ENCODE measurements around the gene APBA2.
"Not testable (repeated sequence)": the region's sequence is repeated elsewhere in the genome, so short reads cannot be mapped to it uniquely, and the experiment has no call there.

APBA2 gene

DNA sequence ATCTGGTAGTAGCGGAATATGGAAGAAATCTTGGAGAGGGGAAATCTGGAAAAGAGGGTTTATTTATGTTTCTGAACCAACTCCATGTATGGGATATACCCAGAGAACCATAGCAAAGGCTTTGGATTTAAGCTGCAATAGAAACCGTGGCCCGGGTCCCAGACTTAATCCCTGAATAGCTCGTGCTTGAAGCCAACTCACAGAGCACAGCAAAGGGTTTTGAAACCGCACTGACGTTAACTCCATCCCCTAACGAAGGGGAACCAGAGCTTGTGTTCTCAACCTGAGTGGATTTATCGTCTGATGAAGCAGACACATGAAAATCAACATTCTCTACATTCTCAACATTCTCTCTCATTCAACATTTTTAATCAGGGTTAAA lies 154.6 kb downstream of the APBA2 start:
- Mint-ChIP-seq H3K27me3 (ENCODE audit: low read depth) (peaks cover 3% of the 10 kb centered on the region), H3K4me3 (no peak overlapping the region), H3K27ac (no peak overlapping the region), H3K36me3 (ENCODE audit: low read depth) (no peaks in the 10 kb centered on the region), H3K9me3 (no peaks in the 10 kb centered on the region), H3K4me1 (peaks cover 9% of the 10 kb centered on the region)
- no peak for TF ChIP-seq CTCF (IDR thresholded peaks at IDR 0.05; ENCODE audit: unreplicated experiment in 3 of 3)

GRCh38 chr15:29043736-29044502 lies 158.1 kb downstream of the APBA2 start:
- H3K4me3 Mint-ChIP-seq, result no peak overlapping the region
- no peaks in the 10 kb centered on the region for H3K27me3 Mint-ChIP-seq (ENCODE audit: low read depth)
- TF ChIP-seq CTCF (IDR thresholded peaks at IDR 0.05; ENCODE audit: unreplicated experiment in 3 of 3), result no peak
- H3K9me3 Mint-ChIP-seq, result no peaks in the 10 kb centered on the region
- peaks cover 9% of the 10 kb centered on the region for H3K4me1 Mint-ChIP-seq
- peak overlapping the region in 1 of 3 experiments; percentile 40 for H3K27ac Mint-ChIP-seq
- H3K36me3 Mint-ChIP-seq (ENCODE audit: low read depth), result no peaks in the 10 kb centered on the region

DNA sequence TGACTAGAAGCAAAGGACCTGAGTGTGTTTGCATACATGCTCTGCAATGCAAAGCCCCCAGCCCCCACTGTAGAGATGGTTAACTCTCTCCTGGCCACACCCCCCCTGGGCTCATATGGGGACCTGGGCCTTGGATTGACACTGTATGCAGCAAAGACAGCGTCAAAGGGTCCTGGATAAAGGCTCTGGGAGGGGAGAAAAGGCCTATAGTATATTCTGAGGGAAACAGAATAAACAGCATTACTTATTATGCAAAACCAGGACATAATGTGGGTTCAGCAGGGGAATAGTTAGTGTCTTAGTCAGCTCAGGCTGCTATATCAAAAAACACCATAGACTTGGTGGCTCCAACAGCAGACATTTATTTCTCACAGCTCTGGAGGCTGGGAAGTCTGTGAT lies 158.7 kb downstream of the APBA2 start:
- H3K4me3 Mint-ChIP-seq, result no peak overlapping the region
- H3K4me1 Mint-ChIP-seq, result peaks cover 9% of the 10 kb centered on the region
- no peak for TF ChIP-seq CTCF (IDR thresholded peaks at IDR 0.05; ENCODE audit: unreplicated experiment in 3 of 3)
- H3K9me3 Mint-ChIP-seq, result no peaks in the 10 kb centered on the region
- no peak overlapping the region for H3K27ac Mint-ChIP-seq
- H3K27me3 Mint-ChIP-seq (ENCODE audit: low read depth), result no peaks in the 10 kb centered on the region
- peaks cover under 1% of the 10 kb centered on the region for H3K36me3 Mint-ChIP-seq (ENCODE audit: low read depth)

GRCh38 chr15:29045161-29045560 lies 159.4 kb downstream of the APBA2 start:
- H3K27ac Mint-ChIP-seq, H3K9me3 Mint-ChIP-seq: not testable (repeated sequence)

GRCh38 chr15:29045717-29046116 lies 159.9 kb downstream of the APBA2 start:
- no peaks in the 10 kb centered on the region for H3K4me1 Mint-ChIP-seq
- no peak for TF ChIP-seq CTCF (IDR thresholded peaks at IDR 0.05; ENCODE audit: unreplicated experiment in 3 of 3)
- H3K4me3 Mint-ChIP-seq, result no peak overlapping the region
- H3K27ac Mint-ChIP-seq, result no peak overlapping the region
- H3K9me3 Mint-ChIP-seq, result no peaks in the 10 kb centered on the region
- peaks cover 4% of the 10 kb centered on the region for H3K36me3 Mint-ChIP-seq (ENCODE audit: low read depth)
- no peaks in the 10 kb centered on the region for H3K27me3 Mint-ChIP-seq (ENCODE audit: low read depth)

More at GRCh38 chr15:29045161-29045560, 159.4 kb downstream of the APBA2 start:
- H3K4me3 Mint-ChIP-seq; H3K4me1 Mint-ChIP-seq; H3K27me3 Mint-ChIP-seq (ENCODE audit: low read depth); H3K36me3 Mint-ChIP-seq (ENCODE audit: low read depth): not testable (repeated sequence)

DNA sequence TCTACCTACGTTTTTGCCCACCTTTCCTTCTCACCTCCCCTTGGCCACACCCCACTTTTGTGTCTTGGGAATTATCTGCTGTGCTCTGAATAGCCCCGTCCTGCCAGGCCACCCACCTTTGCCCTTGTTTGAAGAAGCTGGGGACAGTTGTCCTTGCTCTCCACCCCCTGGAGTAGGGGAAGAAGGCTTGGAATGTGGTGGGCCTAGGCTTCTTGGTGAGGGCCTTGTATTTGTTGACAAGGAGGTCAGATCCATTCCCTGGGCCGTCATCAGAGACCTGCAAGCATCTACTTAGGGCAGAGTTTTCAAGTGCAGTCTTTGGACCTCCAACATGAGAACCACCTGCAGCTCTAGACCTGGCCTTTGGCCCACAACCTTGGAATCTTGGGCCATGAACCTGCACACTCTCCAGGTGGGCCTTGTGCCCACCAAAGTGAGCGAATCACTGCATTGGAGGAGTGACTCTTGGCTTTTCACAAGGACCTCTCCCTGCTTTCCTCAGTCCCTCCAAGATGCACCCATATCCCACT lies 160.6 kb downstream of the APBA2 start:
- Mint-ChIP-seq H3K4me3 (no peak overlapping the region), H3K27ac (no peak overlapping the region), H3K4me1 (no peaks in the 10 kb centered on the region), H3K36me3 (ENCODE audit: low read depth) (peaks cover 4% of the 10 kb centered on the region), H3K9me3 (no peaks in the 10 kb centered on the region), H3K27me3 (ENCODE audit: low read depth) (no peaks in the 10 kb centered on the region)
- no peak for TF ChIP-seq CTCF (IDR thresholded peaks at IDR 0.05; ENCODE audit: unreplicated experiment in 3 of 3)
